HUES48 (cell line): Measurements from ENCODE around the gene PAGE1.

ENCODE experiments used
- H3K27ac ChIP-seq: one replicate; pipeline ENCODE4 v1.7.0; 2013; ENCODE audit warnings: low read depth, low read length, inconsistent platforms
- H3K27me3 ChIP-seq: 2 replicates; pipeline ENCODE4 v1.6.1; 2013; ENCODE audit warnings: mild to moderate bottlenecking, low read length; ENCODE audit not compliant: control insufficient read depth, insufficient read depth
- H3K36me3 ChIP-seq: 2 replicates; pipeline ENCODE4 v1.6.1; 2013; ENCODE audit warnings: low read length; ENCODE audit not compliant: control insufficient read depth, insufficient read depth
- H3K4me1 ChIP-seq: 2 replicates; pipeline ENCODE4 v1.6.1; 2013; ENCODE audit warnings: mild to moderate bottlenecking, low read length; ENCODE audit not compliant: control insufficient read depth, insufficient read depth
- H3K4me3 ChIP-seq: 2 replicates; pipeline ENCODE4 v1.5.1; 2013; ENCODE audit warnings: mild to moderate bottlenecking, low read depth, low read length
- H3K9ac ChIP-seq: 2 replicates; pipeline ENCODE4 v1.6.1; 2013; ENCODE audit warnings: mild to moderate bottlenecking, low read depth, low read length, moderate library complexity
- H3K9me3 ChIP-seq: 2 replicates; pipeline ENCODE4 v1.6.1; 2013; ENCODE audit warnings: low read length; ENCODE audit not compliant: control insufficient read depth, insufficient read depth

Gene PAGE1

DNA sequence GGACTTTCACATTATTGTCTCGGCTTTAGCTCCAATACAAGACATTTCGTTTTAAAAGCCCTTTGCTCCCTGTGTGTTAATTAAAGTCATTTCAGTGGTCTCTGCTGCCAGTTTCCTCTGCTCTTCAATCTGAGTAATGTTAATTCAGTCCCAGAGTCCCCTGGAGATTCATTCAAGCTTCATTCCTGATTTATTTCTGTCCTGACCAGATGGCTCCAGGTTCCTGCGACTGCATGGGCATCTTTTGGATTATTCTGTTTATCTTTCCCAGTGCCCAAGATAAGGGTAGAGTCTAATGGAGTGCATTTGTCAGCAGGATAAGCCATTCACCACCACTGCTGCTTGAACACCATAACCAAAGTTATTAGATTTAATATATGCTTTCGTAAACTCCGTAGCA lies 6.1 kb upstream of the PAGE1 start:
- peaks cover 38% of the 10 kb centered on the region for H3K9me3 ChIP-seq
- no peaks in the 10 kb centered on the region for H3K36me3 ChIP-seq
- no peak overlapping the region for H3K27ac ChIP-seq
- no peak overlapping the region for H3K9ac ChIP-seq
- no peak overlapping the region for H3K4me3 ChIP-seq
- no peaks in the 10 kb centered on the region for H3K27me3 ChIP-seq
- no peaks in the 10 kb centered on the region for H3K4me1 ChIP-seq

DNA sequence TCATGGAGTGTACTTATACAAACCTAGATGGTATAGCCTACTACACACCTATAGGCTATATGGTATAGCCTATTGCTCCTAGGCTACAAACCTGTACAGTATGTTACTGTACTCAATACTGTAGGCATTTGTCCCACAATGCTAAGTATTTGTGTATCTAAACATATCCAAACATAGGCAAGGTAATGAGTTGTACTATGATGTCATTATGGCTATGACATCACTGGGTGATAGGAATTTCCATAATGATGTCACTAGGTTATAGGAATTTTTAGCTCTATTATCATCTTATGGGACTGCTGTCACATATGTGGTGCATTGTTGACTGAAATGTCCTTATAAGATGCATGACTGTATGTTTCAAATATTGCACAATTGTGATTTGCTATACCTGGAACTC lies 5.5 kb upstream of the PAGE1 start:
- H3K4me3 ChIP-seq = no peak overlapping the region
- no peaks in the 10 kb centered on the region for H3K27me3 ChIP-seq
- H3K27ac ChIP-seq = no peak overlapping the region
- no peaks in the 10 kb centered on the region for H3K4me1 ChIP-seq
- peaks cover 43% of the 10 kb centered on the region for H3K9me3 ChIP-seq
- H3K9ac ChIP-seq = no peak overlapping the region
- no peaks in the 10 kb centered on the region for H3K36me3 ChIP-seq

DNA sequence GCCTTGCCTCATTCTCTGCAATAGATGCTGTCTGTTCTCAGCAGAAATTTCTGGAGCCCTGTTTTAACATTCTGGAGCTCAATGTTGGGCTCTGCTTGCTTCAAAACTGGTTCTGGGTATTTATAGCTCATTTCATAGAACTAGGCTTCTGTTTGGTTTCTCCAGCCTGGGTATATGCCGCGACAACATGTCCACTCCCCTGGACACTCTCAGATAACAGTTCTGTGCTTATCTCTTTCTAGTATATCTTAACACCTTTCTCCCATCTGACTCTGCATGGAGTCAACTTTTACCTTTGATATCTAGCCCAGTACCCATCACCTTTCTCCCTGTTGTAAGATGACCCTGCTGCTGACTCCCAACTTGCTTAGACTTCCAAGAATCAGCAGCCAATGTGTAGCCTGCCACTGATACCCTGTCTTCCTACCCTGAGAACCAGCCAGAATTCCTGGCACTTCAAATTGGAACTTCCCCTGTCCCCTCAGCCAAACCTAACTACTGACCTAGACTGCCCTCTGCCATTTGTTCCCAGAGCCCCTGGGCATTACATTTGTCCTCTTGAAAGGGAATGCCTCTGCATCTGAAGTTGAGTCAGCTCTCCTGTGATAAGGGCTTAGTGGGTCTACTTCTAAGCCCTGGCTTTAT lies 20.6 kb downstream of the PAGE1 start:
- no peaks in the 10 kb centered on the region for H3K36me3 ChIP-seq
- H3K4me1 ChIP-seq = no peaks in the 10 kb centered on the region
- H3K27me3 ChIP-seq = no peaks in the 10 kb centered on the region
- H3K9me3 ChIP-seq = peaks cover 69% of the 10 kb centered on the region
- no peak overlapping the region for H3K9ac ChIP-seq
- H3K27ac ChIP-seq = no peak overlapping the region
- no peak overlapping the region for H3K4me3 ChIP-seq

DNA sequence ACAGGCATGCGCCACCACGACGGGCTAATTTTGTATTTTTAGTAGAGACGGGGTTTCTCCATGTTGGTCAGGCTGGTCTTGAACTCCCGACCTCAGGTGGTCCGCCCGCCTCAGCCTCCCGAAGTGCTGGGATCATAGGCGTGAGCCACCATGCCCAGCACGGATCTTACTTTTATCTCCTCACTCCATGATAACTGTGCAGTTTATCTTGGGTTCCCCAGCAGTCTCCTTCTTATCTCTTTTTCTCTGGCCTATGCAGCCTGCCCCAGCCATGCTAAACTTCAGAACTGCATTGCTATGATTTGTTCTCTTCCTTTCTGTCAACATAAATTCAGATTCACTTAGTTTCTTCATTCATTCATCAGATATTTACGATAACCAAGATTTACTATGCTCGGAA lies 22.4 kb downstream of the PAGE1 start:
- no peaks in the 10 kb centered on the region for H3K27me3 ChIP-seq
- peaks cover 61% of the 10 kb centered on the region for H3K9me3 ChIP-seq

DNA sequence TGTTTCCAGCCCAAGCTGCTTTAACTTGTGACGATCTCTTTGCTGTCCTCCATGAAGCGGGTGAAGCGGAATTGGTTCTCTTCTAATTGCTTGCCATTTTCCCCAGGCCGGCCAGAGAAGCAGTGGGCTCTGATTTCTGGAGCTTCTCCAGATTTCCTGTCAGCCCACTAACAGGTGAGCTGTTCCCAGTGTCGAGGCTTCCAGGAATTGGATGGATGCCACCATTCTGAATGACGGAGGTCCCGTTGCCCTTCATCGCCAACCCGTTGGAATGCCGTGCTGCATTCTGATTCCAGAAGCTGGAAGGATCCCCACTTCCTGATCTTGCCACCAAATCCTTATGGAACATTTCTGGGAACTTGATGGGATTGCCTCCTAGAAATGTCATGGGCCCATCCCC lies 31.0 kb downstream of the PAGE1 start:
- H3K4me1 ChIP-seq = no peaks in the 10 kb centered on the region
- H3K27me3 ChIP-seq = no peaks in the 10 kb centered on the region
- H3K9me3 ChIP-seq = peaks cover 40% of the 10 kb centered on the region
- no peak overlapping the region for H3K9ac ChIP-seq
- H3K4me3 ChIP-seq = no peak overlapping the region
- no peak overlapping the region for H3K27ac ChIP-seq
- H3K36me3 ChIP-seq = no peaks in the 10 kb centered on the region

More for the DNA sequence above, 22.4 kb downstream of the PAGE1 start:
- Histone ChIP-seq H3K4me1 (no peaks in the 10 kb centered on the region), H3K27ac (no peak overlapping the region), H3K4me3 (no peak overlapping the region), H3K36me3 (no peaks in the 10 kb centered on the region), H3K9ac (no peak overlapping the region)

DNA sequence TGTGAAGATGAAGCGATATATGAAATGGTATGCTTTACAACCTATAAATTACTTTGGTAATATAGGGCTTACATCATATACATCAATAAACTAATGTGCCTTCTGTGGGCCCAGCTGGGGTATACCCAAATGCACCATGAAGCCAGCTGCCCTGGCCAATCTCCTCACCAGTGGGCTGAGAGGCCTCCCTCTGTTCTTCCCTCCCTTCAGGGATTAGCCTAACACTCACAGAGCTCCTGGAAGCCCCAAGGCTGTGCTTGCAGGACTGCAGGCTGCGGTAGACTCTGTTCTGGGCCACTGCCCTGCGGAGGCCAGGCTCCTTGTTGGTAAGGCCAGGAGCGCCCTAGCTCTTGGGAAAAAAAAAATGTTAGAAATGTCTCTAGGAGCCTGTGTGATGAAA lies 33.9 kb downstream of the PAGE1 start:
- H3K36me3 ChIP-seq = no peaks in the 10 kb centered on the region
- H3K27ac ChIP-seq = no peak overlapping the region
- no peaks in the 10 kb centered on the region for H3K27me3 ChIP-seq

DNA sequence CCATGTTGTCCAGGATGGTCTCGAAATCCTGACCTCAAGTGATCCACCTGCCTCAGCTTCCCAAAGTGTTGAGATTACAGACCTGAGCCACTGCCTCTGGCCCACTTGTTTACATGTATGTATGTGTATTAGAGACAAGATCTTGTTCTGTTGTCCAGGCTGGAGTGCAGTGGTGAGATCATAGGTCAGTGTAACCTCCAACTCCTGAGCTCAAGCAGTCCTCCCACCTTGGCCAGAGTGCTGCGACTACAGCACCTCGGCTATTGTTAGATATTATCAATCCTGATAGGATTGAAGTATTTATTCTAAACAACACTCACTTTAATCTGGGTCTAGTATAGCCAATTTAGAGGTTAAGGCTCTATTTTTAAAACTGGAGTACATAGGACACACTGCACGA lies 36.0 kb downstream of the PAGE1 start:
- H3K9ac ChIP-seq = no peak overlapping the region
- H3K4me3 ChIP-seq = no peak overlapping the region
- no peaks in the 10 kb centered on the region for H3K4me1 ChIP-seq
- peaks cover 34% of the 10 kb centered on the region for H3K9me3 ChIP-seq
- H3K27ac ChIP-seq = no peak overlapping the region
- no peaks in the 10 kb centered on the region for H3K36me3 ChIP-seq
- no peaks in the 10 kb centered on the region for H3K27me3 ChIP-seq

More for the DNA sequence above, 33.9 kb downstream of the PAGE1 start:
- Histone ChIP-seq H3K9me3 (peaks cover 37% of the 10 kb centered on the region), H3K9ac (no peak overlapping the region), H3K4me1 (no peaks in the 10 kb centered on the region), H3K4me3 (no peak overlapping the region)

DNA sequence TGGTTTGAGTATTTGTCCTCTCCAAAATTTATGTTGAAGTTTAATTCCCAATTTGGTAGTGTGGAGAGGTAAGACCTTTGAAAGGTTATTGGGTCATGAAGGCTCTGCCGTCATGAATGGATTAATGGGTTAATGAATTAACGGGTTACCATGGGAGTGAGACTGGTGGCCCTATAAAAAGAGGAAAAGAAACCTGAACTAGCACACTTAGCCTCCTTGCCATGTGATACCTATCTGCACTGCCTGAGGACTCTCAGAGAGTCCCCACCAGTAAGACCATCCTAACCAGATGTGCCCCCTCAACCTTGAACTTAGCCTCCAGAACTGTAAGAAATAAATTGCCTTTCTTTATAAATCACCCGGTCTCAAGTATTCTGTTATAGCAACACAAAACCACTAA lies 39.3 kb downstream of the PAGE1 start:
- Histone ChIP-seq H3K36me3 (no peaks in the 10 kb centered on the region), H3K27ac (no peak overlapping the region), H3K9ac (no peak overlapping the region), H3K4me1 (no peaks in the 10 kb centered on the region), H3K4me3 (no peak overlapping the region), H3K9me3 (peaks cover 20% of the 10 kb centered on the region), H3K27me3 (no peaks in the 10 kb centered on the region)

DNA sequence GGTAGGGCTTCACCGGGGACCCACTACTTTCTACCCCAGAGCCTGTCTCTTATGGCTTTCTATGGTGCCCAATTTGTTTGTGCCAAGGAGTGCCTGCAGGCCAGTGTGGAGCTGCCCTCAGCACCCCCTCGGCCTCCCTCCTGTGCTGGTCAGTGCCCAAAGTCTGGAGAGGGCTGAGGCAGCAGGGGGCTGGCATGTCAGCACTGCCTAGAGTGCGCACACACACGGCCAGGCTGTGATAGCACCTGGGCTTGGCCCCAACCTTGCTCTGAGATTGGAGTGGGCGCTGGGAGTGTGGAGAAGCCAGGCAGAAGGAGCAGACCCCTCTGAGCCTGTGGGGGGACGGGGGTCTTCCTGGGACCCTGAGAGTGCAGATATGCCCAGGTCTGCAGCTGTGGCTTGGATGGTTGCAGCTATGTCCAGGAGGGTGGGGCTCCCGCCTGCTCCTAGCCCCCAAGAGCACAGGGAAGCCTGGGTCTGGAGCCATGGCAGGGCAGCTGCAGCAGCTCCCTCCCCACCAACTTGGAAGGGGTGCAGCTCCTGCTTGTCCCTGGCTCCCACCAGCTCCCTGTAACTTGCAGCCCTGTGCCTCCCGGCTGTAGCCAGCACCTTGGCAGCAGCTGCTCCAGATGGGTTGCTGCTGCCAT lies 50.7 kb downstream of the PAGE1 start:
- H3K27me3 ChIP-seq = no peaks in the 10 kb centered on the region
- no peak overlapping the region for H3K9ac ChIP-seq
- peaks cover 37% of the 10 kb centered on the region for H3K9me3 ChIP-seq
- no peaks in the 10 kb centered on the region for H3K36me3 ChIP-seq
- H3K27ac ChIP-seq = no peak overlapping the region
- no peaks in the 10 kb centered on the region for H3K4me1 ChIP-seq
- H3K4me3 ChIP-seq = no peak overlapping the region
